SH-SY5Y (cell line): ENCODE results near the gene POU2AF1.
A peak's percentile ranks its signal among the peaks of the same experiment; 100 is the strongest.

Experiments used
- GATA2 ChIP-seq: IDR thresholded peaks from 2 replicates; pipeline ENCODE4 v1.6.1; 2011; ENCODE audit warnings: mild to moderate bottlenecking, low read depth, low read length
- GATA3 ChIP-seq: IDR thresholded peaks from 2 replicates; pipeline ENCODE4 v1.6.1; 2011; ENCODE audit warnings: low read depth, mild to moderate bottlenecking, low read length, moderate library complexity

Gene POU2AF1

DNA sequence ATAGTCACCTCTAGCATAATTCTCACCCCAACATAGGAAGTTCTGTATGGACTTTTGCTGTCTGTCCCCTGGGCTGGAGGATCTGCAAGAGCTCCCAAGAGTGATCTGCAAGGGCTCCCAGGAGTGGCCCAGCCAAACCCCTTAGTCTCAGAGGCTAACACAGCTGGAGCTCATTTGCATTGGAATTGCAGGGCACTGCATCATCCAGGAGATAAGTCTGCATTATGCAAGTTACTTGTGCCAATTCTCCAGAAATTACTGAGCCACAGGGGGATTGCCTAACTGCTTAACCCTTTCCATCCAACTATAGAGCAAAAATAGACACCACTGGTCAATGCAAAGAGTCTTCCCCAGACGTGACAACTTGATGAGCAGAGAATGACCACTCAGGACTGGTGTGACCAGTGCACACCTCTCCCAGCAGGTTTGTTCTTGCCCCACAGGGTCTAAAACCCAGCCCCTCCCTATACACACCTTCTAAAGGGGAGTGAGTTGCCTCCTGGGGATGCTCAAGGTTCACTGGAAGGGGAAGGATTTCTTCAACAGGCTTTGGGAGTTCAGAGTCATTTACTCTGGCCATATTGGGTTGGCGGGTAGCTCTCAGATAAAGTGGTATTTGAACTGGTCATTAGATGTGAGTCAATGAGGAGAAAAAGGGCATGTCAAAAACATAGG is 42.4 kb downstream of the POU2AF1 start:
- TF ChIP-seq GATA3 (no peak), GATA2 (no peak)

DNA sequence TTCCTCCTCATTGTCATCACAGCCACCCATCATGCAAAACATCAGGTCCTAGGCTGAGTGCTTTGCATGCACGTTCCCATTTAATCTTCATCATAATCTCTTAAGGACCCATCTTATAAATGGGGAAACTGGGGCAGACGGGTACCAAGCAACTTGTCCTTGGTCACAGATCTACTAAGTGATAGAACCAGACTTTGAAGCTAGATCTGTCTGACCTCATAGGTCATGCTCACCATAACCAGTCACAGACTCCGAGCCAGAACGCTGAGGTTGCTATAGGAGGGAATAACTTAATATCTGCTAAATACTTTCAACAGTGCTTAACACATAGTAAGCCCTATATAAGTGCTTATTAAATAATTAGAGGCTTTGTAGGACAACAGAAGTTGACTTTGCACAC is 43.0 kb downstream of the POU2AF1 start:
- TF ChIP-seq GATA3: no peak
- no peak for TF ChIP-seq GATA2

DNA sequence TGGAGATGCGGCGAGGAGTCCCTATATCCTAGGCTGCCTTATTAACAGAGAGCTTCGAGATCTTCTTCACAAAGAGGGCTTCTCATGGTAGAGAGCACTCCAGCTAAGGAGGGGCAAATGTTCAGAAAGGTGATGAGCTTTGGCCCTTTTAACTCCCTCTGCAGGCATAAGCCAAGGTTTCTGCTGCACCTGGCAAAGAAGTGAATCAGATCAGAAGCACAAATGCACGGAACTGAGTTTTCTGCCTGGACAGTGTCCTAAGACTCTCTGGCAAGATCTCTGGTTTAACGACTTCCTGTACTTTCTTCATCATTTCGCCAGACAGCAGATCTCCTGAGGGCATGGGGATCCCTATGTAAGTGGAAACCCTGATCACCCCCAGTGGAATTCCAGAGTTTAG is 43.5 kb downstream of the POU2AF1 start:
- no peak for TF ChIP-seq GATA2
- no peak for TF ChIP-seq GATA3

DNA sequence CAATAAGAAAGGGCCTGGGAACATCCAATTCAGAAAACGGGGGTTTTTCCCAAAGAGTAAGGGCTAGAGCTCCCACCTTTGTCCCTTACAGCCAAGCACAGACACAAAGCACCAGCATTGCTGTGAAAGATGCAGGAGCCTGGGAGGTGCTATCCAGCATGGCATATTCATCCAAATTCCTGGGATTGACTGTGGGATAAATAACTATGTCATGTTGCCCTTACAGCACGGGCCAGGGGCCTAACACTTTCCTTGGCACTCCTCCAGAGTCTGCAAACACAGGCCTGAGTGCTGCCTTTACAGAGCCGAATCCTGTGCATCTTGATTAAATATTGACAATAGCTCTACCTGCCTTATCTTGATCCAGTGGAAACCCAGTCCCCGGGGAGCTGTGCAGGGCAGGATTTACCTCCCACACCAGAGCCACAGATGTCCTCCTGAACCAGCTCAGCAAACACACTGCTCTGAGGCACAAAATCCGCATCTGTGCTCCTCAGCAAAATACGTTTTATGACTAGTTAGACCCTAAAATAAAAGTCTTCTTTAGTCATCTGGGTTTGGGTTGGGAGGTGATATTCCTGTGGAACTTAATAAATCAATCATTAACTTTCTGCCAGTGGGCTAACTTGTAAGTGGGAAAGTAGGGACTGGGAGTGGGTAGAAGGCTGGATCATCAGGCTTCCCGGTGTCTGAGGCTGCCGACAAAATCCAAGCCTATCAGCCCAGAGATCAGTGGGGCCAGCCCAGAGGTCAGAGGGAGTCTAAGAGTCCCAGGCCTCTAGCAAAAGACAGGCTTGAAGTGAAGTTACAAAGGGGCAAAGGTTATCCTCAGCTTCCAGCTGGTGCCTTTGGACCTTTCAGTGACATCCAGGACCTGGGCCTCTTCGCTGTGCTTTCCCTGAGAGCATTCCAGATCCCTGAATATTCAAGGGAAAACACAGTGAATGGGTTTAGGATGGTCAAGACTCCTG is 44.3 kb downstream of the POU2AF1 start:
- TF ChIP-seq GATA2 (peak; percentile 94), GATA3 (0 out of 2 replicates have a peak, but pooled peaks have one; percentile 42)

DNA sequence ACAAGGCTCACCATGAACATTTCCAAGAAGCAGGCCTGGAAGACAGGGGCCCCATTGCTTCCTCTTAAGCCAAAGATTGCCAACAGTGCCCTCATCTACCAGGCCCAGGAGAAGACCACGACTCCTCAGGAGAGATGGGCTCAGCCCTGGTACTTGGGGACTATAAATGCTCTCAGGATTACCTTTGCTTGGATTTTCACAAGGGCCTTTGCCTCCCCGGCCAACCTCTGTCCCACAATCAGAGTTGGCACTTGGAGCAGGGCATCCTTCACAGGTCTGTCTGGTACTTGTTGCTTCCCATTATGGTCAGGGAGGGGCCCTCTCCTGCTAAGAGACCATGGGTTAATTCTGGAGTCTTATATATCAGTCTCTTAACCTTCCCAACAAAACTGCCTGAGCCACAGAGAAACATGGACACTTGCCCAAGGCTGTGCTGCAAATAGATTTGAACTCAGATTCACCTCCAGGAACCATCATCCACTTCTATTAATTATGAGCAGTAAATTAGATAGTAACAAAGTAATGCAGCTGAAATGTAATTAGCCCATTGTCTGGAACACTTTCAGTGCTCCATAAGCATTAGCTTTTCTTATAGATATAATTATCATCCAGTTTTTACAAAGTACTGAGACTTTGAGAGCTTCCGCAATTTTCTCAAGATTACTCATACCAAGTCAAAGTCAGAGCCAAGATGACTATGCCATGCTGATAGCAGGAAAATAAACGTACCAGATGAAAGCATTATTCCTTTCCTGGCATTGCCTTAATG is 47.2 kb downstream of the POU2AF1 start:
- TF ChIP-seq GATA3 (peak; percentile 57; the same call in 1 of the 2 replicates), GATA2 (peak; percentile 68)

DNA sequence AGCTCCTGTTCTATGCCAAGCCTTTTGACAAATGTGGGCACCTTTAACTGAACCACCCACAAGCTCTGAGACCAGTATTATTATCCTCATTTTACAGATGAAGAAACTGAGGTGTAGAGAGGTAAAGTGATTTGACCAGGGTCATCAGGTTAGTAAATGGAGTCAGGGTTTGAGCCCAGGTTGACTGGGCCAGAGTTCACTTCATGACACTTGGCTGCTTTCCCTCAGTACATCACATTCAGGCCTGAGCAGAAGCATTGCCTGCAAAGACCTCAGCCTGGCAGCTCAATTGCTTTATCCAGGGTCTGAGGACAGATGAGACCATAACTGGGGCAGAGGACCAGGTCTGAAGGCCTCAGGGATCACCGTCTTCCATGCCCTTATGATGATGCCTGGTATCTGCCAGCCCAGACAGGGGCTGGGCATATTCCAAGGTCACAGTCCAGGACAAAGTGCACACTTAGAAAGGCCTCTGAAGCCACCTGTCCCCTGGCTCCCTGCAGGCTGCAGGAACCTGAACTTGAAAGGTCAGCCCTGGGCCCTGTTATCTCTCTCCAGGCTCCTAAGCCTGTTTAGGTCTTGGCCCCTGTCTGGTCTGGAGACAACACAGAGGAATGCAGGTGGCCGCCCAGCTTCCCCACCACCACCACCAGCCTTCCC is 48.7 kb downstream of the POU2AF1 start:
- TF ChIP-seq GATA2 (no peak), GATA3 (no peak)

DNA sequence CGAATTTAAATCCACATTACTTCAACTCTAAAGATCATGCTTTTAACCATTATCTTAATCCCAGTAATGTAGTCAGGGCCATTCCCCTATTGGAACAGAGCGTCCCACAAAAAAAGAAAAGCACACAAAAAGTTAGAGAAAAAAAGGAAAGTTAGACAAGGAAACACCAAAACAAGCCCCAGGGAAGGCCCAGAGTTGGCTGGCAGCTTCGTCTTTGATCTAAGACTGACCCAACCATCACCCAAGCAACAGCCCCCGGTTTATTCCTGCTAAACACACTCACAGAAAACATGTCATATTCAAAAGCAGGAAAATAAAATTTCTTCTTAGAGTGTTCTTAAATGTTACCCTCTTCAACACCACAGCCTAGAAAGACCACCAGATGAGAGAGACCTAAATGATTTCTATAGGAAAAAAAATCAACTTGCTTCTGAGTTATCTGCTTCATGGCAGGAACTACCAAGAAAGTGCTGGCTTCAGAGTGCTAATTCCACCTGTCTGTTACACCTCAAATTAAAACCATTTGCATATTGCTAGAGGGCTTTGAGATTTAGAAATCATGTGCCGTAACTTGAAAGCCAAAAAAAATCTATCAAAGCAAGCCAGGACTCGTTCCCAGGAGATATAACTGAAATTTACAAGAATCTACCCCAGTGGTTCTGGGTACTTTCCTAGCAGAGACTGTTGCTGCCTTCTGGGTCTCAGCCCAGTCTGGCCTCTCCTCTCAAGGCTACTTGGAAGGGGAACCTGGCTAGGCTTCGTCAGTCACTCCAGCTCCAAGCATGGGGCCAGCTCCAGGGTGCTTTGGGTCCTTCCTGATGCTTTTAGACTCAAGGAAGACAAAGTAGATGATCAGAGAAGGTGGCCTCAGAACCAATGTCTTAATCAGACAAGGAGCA is 49.5 kb downstream of the POU2AF1 start:
- TF ChIP-seq GATA2 (no peak), GATA3 (no peak)

DNA sequence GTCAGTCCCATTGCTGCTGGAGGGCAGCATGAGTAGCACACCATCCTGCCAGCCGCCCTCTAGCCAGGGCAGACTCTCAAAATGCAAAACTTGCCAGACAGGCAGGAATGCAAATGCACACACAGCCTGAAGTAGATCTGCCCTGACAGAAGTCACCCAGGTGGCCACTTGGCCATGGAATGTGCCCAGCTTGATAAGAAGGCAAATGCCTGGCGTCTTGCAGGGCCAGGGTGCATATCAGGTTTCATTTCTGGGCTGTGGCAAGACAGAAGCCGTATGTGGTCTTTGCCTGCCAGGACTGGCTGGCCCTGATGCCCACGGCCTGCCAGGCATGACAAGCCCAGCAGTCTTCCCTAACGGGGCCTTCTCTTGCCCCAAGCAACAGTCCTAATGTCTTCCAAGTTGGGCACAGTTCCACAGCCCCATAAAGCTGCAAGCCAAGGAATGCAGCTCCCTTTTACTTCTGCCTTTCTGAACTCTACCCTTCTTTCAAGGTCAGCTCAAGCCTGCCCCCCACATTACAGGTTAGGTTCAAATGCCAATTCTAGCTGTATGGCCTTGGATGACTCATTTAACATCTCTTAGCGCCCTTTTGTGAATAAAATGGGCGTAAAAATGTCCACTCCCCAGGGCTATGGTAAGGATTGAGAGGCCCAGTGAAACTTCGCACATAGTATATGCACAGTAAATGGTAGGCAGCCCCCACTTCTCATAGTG is 51.0 kb downstream of the POU2AF1 start:
- TF ChIP-seq GATA2 (no peak), GATA3 (no peak)

DNA sequence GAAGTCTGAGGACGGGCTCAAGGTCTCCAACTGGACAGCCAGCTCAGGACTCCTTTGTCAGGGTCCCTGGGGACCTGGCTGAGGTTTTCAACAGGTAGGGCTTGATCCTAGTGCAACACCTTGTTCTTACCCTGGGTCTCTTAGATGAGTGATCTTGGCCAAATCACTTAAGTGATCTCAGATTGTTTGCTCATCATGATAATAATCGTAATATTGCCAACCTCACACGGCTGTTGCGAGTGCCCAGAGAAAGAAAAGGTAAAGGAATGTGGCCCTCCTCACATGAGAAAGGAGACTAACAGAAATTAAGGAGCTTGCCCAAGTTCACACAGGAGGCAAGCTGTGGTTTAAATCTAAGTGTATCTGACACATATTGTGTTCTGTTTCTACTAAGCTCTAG is 52.3 kb downstream of the POU2AF1 start:
- TF ChIP-seq GATA3 (no peak), GATA2 (no peak)

DNA sequence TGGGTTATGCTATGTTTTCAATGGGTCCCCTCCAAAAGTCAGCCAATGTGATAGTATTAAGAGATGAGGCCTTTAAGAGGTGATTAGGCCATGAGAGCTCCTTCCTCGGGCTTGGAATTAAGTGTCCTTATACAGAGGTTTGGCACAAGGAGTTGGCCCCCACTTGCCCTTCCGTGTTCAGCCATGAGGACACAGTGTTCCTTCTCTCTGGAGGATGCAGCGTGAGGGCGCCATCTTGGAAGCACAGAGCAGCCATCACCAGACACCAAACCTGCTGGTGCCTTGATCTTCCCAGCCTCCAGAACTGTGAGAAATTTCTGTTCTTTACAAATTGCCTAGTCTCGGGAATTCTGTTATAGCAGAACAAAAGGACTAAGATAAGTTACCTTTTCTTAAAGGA is 53.8 kb downstream of the POU2AF1 start:
- TF ChIP-seq GATA2 (no peak), GATA3 (no peak)

DNA sequence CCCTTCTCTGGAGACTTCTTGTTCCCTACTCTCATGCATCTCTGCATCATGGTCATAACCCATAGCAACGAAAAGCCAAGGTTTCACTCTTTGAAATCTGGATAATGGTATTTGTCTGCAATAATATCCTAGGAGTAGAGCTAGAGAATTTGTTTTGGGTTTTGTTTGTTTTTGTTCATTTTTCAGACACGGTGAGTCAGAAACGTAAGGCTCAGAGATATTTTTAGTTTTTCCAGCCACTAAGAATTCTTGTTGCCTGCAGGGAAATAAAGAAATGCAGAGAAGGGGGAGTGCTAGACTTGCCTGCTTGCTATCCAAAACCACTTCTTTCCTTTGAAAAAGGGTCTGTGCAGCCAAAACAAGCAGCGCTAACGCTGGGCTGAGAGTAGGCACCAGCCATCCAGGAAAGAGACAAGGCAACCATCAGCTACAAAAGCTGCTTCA is 54.8 kb downstream of the POU2AF1 start:
- TF ChIP-seq GATA3 (no peak), GATA2 (no peak)

DNA sequence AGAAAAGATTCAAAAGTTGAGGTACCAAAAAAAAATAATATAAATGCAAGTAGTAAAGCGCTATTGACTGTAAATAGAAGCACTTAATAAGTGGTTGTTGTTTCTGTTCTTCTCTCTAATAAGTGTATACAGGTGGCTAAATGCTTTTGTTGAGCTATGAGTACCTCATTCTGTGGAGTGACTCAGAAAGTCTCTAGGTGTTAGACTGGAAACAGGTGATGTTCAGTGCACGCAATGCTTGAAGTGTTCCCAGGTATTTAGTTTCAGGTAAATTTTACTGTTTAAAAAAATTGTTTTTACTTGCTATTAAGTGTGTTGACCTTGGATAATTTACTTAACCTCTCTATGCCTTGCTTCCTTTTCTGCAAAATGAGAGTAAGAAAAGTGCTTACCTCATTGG is 56.5 kb downstream of the POU2AF1 start:
- TF ChIP-seq GATA3: no peak
- TF ChIP-seq GATA2: no peak
